Mesangial cell (primary cell): Measurements from ENCODE around the gene TUBGCP2. TPM values are rescaled to one million over a fixed set of nuclear protein-coding genes. Genes with fewer than 3 reads are reported as not detected.

Experiments used
- total RNA-seq: library from RNA; depleted of rRNA; stranded (reverse); fragments of >200 nt; gene quantifications from 2 replicates; pipeline ENCODE4 v1.2.3, GENCODE V29; 2015

Gene TUBGCP2, protein sequence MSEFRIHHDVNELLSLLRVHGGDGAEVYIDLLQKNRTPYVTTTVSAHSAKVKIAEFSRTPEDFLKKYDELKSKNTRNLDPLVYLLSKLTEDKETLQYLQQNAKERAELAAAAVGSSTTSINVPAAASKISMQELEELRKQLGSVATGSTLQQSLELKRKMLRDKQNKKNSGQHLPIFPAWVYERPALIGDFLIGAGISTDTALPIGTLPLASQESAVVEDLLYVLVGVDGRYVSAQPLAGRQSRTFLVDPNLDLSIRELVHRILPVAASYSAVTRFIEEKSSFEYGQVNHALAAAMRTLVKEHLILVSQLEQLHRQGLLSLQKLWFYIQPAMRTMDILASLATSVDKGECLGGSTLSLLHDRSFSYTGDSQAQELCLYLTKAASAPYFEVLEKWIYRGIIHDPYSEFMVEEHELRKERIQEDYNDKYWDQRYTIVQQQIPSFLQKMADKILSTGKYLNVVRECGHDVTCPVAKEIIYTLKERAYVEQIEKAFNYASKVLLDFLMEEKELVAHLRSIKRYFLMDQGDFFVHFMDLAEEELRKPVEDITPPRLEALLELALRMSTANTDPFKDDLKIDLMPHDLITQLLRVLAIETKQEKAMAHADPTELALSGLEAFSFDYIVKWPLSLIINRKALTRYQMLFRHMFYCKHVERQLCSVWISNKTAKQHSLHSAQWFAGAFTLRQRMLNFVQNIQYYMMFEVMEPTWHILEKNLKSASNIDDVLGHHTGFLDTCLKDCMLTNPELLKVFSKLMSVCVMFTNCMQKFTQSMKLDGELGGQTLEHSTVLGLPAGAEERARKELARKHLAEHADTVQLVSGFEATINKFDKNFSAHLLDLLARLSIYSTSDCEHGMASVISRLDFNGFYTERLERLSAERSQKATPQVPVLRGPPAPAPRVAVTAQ
- total RNA-seq: 64.0 and 67.5 TPM in 2 replicates

DNA sequence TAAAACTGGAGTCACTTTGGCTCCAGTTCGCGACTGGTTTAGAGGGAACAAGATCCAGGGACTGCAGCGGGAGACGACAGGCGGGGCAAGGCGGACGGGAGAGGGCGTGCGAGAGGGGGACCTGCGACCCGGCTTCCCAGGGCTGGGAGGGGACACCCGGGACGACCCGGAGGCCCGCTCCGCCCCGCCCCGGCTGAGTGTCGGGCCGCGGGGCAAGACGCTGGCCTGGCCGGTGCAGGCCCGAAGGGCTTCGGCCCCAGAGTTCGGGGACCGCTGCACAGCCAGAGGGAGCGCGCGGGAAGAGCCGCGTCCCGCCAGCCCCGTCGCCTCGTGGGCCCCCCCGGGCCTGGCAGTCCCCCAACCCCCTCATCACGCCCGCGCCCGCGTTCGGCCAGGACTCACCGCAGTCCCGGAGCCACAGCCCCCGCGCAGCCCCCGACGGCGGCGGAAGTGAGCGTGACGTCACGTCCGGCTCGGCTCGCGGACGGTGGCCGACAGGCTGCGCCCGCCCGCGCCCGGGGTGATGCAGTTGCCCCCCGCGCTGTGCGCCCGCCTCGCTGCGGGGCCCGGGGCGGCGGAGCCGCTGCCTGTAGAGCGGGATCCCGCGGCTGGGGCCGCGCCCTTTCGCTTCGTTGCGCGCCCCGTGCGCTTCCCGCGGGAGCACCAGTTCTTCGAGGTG is at the start of gene TUBGCP2, which contains the start of gene ZNF511:
Gene TUBGCP2 (minus strand): TSS at position 452 of the 679 bp plus-strand sequence. CDS start 5,931 bp downstream, outside the sequence.
Gene ZNF511 (plus strand): TSS at position 494 of the 679 bp plus-strand sequence. CDS start 30 bp downstream, at position 524.

DNA sequence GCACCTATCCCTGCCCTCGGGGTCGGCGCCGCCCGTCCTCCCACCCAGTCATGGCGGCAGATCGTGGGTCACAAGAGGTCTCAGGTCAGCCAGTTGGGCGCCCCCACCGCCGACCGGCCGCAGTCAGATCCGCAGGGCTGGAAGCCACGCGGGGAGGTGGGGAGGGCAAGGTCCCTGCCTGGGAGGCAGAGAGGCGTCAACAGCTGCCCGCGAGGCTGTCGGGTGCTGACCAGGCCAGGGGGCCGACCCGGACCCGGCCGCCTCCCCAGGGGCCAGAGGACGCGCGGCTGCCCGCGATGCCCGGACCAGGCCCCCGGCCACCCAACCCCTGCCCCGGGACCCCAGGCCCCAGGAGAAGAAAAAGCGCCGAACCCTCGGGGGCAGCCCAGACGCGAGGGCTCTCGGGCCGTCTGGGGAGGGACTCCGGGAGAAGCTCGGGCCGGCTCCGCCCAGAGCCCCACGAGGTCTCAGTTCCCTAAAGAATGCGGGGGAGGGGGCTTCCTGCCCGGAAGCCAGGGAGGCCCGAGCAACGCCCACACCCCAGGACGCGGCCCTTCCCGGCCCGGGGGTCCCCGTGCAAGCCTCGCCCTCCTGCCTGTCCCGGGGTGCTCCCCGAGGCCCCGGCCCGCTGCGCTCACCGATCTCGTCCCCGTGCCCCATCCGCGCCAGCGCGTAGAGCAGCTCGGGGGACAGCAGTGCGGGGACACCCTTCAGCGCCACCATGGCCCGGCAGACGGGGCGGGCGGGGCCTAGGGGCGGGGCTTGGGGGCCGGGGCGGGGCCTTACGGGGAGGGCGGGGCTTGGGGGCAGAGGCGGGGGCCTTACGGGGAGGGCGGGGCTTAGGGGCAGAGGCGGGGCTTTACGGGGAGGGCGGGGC is 48.9 kb upstream of the TUBGCP2 start, which contains the start of gene FUOM:
Gene FUOM (minus strand): TSS at position 735 of the 877 bp plus-strand sequence. CDS start 12 bp downstream, at position 723.

DNA sequence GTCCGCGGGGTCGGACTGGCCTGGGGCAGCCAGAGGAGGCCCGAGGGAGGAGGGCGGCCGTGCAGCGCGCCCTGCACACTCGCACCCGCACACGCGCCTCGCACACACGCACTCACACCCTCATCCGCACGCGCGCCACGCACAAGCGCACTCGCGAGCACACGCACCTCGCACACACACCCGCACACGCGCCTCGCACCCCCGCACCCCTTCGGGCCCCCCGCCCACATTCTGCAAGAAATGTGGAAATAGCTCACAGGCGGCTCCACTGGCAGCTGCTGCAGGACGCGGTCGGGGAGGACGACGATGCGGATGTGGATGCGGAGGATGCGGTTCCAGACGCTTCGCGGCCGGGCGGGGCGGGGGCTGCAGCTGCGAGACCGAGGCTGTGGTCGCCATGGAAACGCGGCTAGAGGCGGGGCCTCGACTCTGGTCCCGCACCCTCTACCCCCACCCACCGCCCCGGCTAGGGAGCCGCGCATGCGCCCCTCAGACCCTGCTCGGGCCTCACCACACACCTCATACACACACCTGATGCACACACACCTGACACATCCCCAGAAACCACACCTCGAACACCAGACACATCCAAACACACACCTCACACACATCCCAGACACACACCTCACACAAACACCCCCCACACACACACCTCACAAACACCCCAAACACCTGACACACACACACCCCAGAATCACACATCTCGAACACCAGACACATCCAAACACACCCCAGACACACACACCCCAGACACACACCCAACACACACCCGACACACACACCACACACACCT is 28.1 kb upstream of the TUBGCP2 start, which contains the start of gene CALY:
Gene CALY (minus strand): TSS at position 320 of the 793 bp plus-strand sequence. CDS start 7,907 bp downstream, outside the sequence.

GRCh38 chr10:133276435-133277201 is 32.1 kb downstream of the TUBGCP2 start, which contains the start of gene ADAM8:
TSS of gene ADAM8 (minus strand) at chr10:133276868. CDS start at chr10:133276817, 51 bp downstream.

DNA sequence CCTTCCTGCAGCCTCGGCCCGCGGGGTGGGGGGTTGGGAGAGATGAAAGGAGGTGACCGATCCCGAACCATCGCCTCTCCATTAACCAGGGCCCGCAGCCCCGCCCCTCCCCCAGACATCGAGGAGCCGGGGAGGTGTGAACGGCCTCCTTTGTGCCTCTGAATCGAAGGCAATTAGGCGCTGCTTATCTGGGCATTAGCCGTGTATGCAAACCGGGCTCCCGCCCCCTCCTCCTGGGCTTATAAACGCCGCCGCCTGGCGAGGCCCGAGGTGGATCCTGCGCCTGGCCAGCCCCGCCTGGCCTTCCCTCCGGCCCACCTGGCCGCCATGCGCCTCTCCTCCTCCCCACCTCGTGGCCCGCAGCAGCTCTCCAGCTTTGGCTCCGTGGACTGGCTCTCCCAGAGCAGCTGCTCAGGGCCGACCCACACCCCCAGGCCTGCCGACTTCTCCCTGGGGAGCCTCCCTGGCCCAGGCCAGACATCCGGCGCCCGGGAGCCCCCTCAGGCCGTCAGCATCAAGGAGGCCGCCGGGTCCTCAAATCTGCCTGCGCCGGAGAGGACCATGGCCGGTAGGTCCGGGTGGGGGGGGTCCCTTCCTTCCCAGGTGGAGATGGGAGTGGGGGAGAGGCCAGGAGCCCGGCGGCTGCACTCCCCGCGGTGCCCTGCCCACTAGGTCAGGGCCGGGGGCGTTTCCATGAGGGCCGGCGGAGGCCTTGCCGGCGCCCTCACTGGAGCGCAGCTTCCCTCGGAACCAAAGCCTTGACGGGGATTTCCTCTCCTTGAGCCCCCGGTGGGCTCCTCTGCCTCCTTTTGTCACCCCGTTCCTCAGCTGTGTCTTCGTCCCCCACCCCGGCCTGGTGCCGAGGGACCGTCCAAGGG is 70.8 kb downstream of the TUBGCP2 start, which contains the start of gene VENTX:
Gene VENTX (plus strand): TSS at position 268 of the 878 bp plus-strand sequence. CDS start 60 bp downstream, at position 328.

GRCh38 chr10:133230044-133230361 is 78.7 kb downstream of the TUBGCP2 start, which contains the start of gene UTF1:
TSS of gene UTF1 (plus strand) at chr10:133230217. CDS start at chr10:133230289, 72 bp downstream.

Other genes with a start within 250 kb of the TUBGCP2 start
- gene ADGRA1, start 220.9 kb downstream of the TUBGCP2 start, total RNA-seq: not detected in 2 replicates
- 0.16 TPM in 1 of 2 replicates, not detected in the other for gene KNDC1, start 148.7 kb downstream of the TUBGCP2 start, total RNA-seq
- not detected in 2 replicates for gene UTF1, start 78.7 kb downstream of the TUBGCP2 start, total RNA-seq
- gene VENTX, start 71.0 kb downstream of the TUBGCP2 start, total RNA-seq: not detected in 2 replicates
- 0.81 and 1.9 TPM in 2 replicates for gene ADAM8, start 32.0 kb downstream of the TUBGCP2 start, total RNA-seq
- gene ZNF511, start within 50 bp of the TUBGCP2 start, total RNA-seq: 31.4 and 63.9 TPM in 2 replicates
- 1.9 TPM in 1 of 2 replicates, not detected in the other for gene CALY, start 28.0 kb upstream of the TUBGCP2 start, total RNA-seq
- gene PRAP1, start 38.5 kb upstream of the TUBGCP2 start, total RNA-seq: not detected in 2 replicates
- 34.9 and 46.0 TPM in 2 replicates for gene FUOM, start 49.1 kb upstream of the TUBGCP2 start, total RNA-seq
- gene ECHS1, start 64.5 kb upstream of the TUBGCP2 start, total RNA-seq: 85.7 and 93.0 TPM in 2 replicates
- 6.7 and 9.0 TPM in 2 replicates for gene PAOX, start 70.4 kb upstream of the TUBGCP2 start, total RNA-seq
- gene MTG1, start 85.3 kb upstream of the TUBGCP2 start, total RNA-seq: 38.7 and 50.0 TPM in 2 replicates
- 0.16 and 0.38 TPM in 2 replicates for gene SPRN, start 115.8 kb upstream of the TUBGCP2 start, total RNA-seq
- gene SCART1, start 145.1 kb upstream of the TUBGCP2 start, total RNA-seq: under 0.01 and 1.4 TPM in 2 replicates
- gene CYP2E1, start 218.5 kb upstream of the TUBGCP2 start, total RNA-seq: 0.16 and 0.38 TPM in 2 replicates